Smooth muscle cell (in vitro differentiated cells): Measurements from ENCODE around the gene RAD51D. TPM values are rescaled to one million over a fixed set of nuclear protein-coding genes. Genes with fewer than 3 reads are reported as not detected.

ENCODE experiments used
- DNase-seq: peaks from one replicate; lab custom pipeline; 2025; ENCODE audit not compliant: unreplicated experiment; lab: John Stamatoyannopoulos, UW
- H2AFZ ChIP-seq: fragments of 200-600 bp; sonication (generic); 2 replicates; pipeline ENCODE4 v1.6.0; 2016; ENCODE audit warnings: antibody characterized with exemption, low read depth, mild to moderate bottlenecking
- H3F3A ChIP-seq: fragments of 200-600 bp; sonication (generic); 2 replicates; pipeline ENCODE4 v1.6.0; 2017; ENCODE audit warnings: antibody characterized with exemption, low read depth
- H3K27ac ChIP-seq: fragments of 200-600 bp; sonication (generic); 2 replicates; pipeline ENCODE4 v1.5.1; 2016; ENCODE audit warnings: low read depth, mild to moderate bottlenecking
- H3K27me3 ChIP-seq: fragments of 200-600 bp; sonication (generic); 2 replicates; pipeline ENCODE4 v1.6.1; 2016; ENCODE audit warnings: low read depth, mild to moderate bottlenecking
- H3K36me3 ChIP-seq: fragments of 200-600 bp; sonication (generic); 2 replicates; pipeline ENCODE4 v1.5.1; 2016; ENCODE audit warnings: low read depth
- H3K4me1 ChIP-seq: fragments of 200-600 bp; sonication (generic); 2 replicates; pipeline ENCODE4 v1.5.1; 2016; ENCODE audit warnings: low read depth
- H3K4me2 ChIP-seq: fragments of 200-600 bp; sonication (generic); 2 replicates; pipeline ENCODE4 v1.6.0; 2016; ENCODE audit warnings: mild to moderate bottlenecking
- H3K4me3 ChIP-seq: fragments of 200-600 bp; sonication (generic); 2 replicates; pipeline ENCODE4 v1.5.1; 2016; ENCODE audit warnings: mild to moderate bottlenecking
- H3K79me2 ChIP-seq: fragments of 200-600 bp; sonication (generic); 2 replicates; pipeline ENCODE4 v1.6.0; 2016; ENCODE audit warnings: low read depth, mild to moderate bottlenecking
- H3K9ac ChIP-seq: fragments of 200-600 bp; sonication (generic); 2 replicates; pipeline ENCODE4 v1.6.0; 2016; ENCODE audit warnings: low read depth
- H3K9me3 ChIP-seq: fragments of 200-600 bp; sonication (generic); replicated peaks from 2 replicates; pipeline ENCODE4 v1.5.1; 2016; ENCODE audit warnings: low read depth
- H4K20me1 ChIP-seq: fragments of 200-600 bp; sonication (generic); 2 replicates; pipeline ENCODE4 v1.6.0; 2016; ENCODE audit warnings: low read depth
- whole genome bisulfite sequencing: methylation state at CpG from one replicate; pipeline ENCODE4 v1.1.7; 2016; ENCODE audit warnings: low lambda C conversion rate; 5-methylcytosine and 5-hydroxymethylcytosine counted together
- polyA plus RNA-seq: library from polyadenylated mRNA; unstranded; fragments of >200 nt; fragmentation: Nextera tagmentation; extraction: Ambion mirVana; gene quantifications from 2 replicates; pipeline ENCODE4 v1.2.1, GENCODE V29; 2016
- total RNA-seq: library from RNA; depleted of rRNA; stranded (reverse); fragments of >200 nt; gene quantifications from 2 replicates; pipeline ENCODE4 v1.2.3, GENCODE V29; 2014
- TF ChIP-seq, protein P1 (sequence below): fragments of 200-600 bp; sonication (generic); IDR thresholded peaks from 2 replicates; pipeline ENCODE4 v1.5.1; 2017; ENCODE audit warnings: borderline replicate concordance, mild to moderate bottlenecking, antibody characterized with exemption; ENCODE audit not compliant: insufficient read depth, poor library complexity, severe bottlenecking

Gene RAD51D
- total and polyA plus RNA-seq, 2 experiments from 2014 or later = 1.4 to 5.5 TPM

DNA sequence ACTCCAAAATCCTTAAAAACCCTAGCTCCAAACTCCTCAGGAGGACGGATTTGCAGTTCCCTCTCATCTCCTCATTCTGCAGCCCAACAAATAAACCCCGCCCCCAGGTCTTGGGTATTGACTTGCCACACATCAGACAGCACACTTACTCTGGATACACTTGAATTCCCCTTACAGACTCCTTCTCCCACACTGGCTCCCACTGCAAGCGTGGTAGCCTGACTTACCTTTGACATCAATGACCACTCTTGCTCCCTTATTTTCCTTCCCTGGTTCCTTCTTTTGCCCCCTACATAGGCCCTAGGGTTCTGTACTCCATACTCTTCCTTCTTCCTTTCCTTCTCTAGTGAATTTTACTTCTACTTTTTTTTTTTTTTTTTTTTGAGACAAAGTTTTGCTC is 63.6 kb downstream of the RAD51D start:
- DNase-seq = no peak
- Histone ChIP-seq H3K9me3 (no peaks in the 10 kb centered on the region), H3K79me2 (no peaks in the 10 kb centered on the region), H4K20me1 (peaks cover 35% of the 10 kb centered on the region), H2AFZ (no peak overlapping the region), H3K4me2 (no peak overlapping the region), H3K27ac (no peak overlapping the region), H3F3A (no peaks in the 10 kb centered on the region), H3K27me3 (no peaks in the 10 kb centered on the region), H3K4me1 (peaks cover 11% of the 10 kb centered on the region), H3K4me3 (no peak overlapping the region), H3K9ac (no peak overlapping the region), H3K36me3 (no peaks in the 10 kb centered on the region)
- TF ChIP-seq, protein P1, sequence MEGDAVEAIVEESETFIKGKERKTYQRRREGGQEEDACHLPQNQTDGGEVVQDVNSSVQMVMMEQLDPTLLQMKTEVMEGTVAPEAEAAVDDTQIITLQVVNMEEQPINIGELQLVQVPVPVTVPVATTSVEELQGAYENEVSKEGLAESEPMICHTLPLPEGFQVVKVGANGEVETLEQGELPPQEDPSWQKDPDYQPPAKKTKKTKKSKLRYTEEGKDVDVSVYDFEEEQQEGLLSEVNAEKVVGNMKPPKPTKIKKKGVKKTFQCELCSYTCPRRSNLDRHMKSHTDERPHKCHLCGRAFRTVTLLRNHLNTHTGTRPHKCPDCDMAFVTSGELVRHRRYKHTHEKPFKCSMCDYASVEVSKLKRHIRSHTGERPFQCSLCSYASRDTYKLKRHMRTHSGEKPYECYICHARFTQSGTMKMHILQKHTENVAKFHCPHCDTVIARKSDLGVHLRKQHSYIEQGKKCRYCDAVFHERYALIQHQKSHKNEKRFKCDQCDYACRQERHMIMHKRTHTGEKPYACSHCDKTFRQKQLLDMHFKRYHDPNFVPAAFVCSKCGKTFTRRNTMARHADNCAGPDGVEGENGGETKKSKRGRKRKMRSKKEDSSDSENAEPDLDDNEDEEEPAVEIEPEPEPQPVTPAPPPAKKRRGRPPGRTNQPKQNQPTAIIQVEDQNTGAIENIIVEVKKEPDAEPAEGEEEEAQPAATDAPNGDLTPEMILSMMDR = no peak
- 82% methylated on average over 3 of the region's 3 CpGs for WGBS

GRCh38 chr17:35053204-35053603 is 66.5 kb downstream of the RAD51D start:
- H2AFZ ChIP-seq = no peak overlapping the region
- no peaks in the 10 kb centered on the region for H3K9me3 ChIP-seq
- H3K4me2 ChIP-seq = no peak overlapping the region
- H3K4me1 ChIP-seq = peaks cover 20% of the 10 kb centered on the region
- H4K20me1 ChIP-seq = peaks cover 61% of the 10 kb centered on the region
- H3K36me3 ChIP-seq = no peaks in the 10 kb centered on the region
- TF ChIP-seq, protein P1 = no peak
- peaks cover 3% of the 10 kb centered on the region for H3K79me2 ChIP-seq
- DNase-seq = no peak
- H3K9ac ChIP-seq = no peak overlapping the region
- no peaks in the 10 kb centered on the region for H3F3A ChIP-seq
- WGBS = 100% methylated on average over 1 of the region's 1 CpG
- H3K4me3 ChIP-seq = no peak overlapping the region
- H3K27ac ChIP-seq = no peak overlapping the region
- H3K27me3 ChIP-seq = no peaks in the 10 kb centered on the region

DNA sequence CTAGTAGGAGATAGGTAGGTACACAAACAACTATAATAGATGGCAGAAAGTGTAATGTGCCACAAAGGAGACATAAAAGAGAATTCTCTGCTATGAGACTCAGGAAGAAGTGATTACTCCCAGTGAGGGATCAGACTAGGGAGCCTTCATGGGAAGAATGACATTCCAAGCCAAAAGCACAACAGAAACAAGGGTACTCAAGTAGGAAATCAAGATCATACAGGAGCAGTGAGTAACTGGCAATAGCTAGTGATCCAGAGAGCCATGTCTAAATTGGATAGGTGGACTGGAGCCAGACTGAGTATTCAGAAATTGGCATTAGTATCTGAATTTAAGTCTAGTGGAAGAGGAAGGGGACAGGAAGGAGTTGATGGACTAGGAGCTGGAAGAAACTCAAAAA is 66.9 kb downstream of the RAD51D start:
- peaks cover 20% of the 10 kb centered on the region for H3K4me1 ChIP-seq
- TF ChIP-seq, protein P1 = no peak
- peaks cover 64% of the 10 kb centered on the region for H4K20me1 ChIP-seq
- no peaks in the 10 kb centered on the region for H3K36me3 ChIP-seq
- H3K79me2 ChIP-seq = peaks cover 3% of the 10 kb centered on the region
- no peaks in the 10 kb centered on the region for H3K9me3 ChIP-seq
- H3F3A ChIP-seq = no peaks in the 10 kb centered on the region
- H3K27ac ChIP-seq = peak overlapping the region; percentile 84
- no peaks in the 10 kb centered on the region for H3K27me3 ChIP-seq
- no peak overlapping the region for H3K9ac ChIP-seq
- no peak overlapping the region for H2AFZ ChIP-seq
- DNase-seq = no peak
- H3K4me2 ChIP-seq = peak overlapping the region; percentile 49
- no peak overlapping the region for H3K4me3 ChIP-seq

GRCh38 chr17:35052241-35052610 is 67.4 kb downstream of the RAD51D start:
- peaks cover 3% of the 10 kb centered on the region for H3K79me2 ChIP-seq
- peak overlapping the region; percentile 84 for H3K27ac ChIP-seq

More at GRCh38 chr17:35052241-35052610, 67.4 kb downstream of the RAD51D start:
- peak overlapping the region; percentile 31 for H3K9ac ChIP-seq
- H3K4me2 ChIP-seq = peak overlapping the region; percentile 49
- DNase-seq = no peak
- H3F3A ChIP-seq = no peaks in the 10 kb centered on the region
- H3K4me3 ChIP-seq = no peak overlapping the region
- H3K27me3 ChIP-seq = no peaks in the 10 kb centered on the region
- TF ChIP-seq, protein P1 = no peak
- peaks cover 20% of the 10 kb centered on the region for H3K4me1 ChIP-seq
- H3K9me3 ChIP-seq = no peaks in the 10 kb centered on the region
- H2AFZ ChIP-seq = no peak overlapping the region
- no peaks in the 10 kb centered on the region for H3K36me3 ChIP-seq
- H4K20me1 ChIP-seq = peaks cover 69% of the 10 kb centered on the region
